Activated T-cell treated with anti-CD3 and anti-CD28 coated beads for 24 hours (primary cell): ENCODE measurements around the gene AAR2.

Experiments
- DNase-seq: peaks from one replicate; pipeline ENCODE4 v3.0.0-alpha.2; 2020; ENCODE audit warnings: low read depth

The AAR2 gene

DNA sequence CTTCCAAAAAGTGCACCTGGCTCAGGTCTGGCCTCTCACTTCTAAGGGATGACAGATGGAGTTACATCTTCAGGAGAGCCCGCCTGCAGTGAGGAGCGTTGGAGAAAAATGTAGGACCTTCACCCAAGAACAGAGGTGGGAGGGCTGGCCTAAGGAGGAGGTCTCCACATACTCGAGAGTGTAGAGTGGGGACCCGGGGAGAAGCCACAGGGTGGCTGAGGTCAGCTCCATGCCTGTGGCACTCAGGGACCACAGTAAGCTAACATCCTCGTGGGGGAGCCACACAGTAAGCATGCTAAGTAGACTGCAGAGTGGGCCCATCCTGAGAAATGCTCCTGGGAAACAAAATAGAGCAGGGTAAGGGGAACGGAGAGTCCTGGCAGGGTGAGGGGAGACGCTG lies 24.0 kb downstream of the AAR2 start:
- no peak for DNase-seq

DNA sequence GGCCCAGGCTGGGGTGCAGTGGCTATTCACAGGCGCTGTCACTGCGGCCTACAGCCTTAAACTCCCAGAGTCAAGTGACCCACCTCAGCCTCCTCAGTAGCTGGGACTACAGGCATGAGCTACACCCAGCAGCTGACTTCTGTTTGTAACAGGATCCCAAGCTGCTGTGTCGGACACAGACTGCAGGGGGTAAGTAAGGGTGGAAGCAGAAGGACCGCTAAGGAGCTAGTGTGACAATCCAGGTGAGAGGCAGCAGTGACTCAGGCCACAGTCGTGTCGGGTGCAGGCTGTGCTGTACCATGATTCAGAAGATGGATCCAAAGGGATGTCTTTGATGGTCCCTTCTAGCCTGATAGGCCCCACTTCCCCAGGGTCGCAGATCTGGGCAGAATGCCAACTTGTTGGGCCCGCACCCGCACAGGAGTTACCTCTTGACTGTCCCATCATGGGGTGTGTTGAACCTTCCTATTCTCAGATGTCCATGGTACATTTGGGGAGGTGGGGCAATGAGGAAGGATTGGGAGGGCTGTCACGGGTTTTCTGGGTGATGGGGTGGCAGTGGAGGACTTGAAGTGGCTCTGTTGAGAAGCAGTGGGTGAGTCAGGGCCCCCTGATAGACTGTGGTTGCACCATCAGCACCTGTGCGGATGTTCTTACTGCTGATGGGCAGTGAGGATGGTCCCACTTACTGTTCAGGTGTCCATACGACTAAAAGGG lies 25.3 kb downstream of the AAR2 start:
- no peak for DNase-seq

DNA sequence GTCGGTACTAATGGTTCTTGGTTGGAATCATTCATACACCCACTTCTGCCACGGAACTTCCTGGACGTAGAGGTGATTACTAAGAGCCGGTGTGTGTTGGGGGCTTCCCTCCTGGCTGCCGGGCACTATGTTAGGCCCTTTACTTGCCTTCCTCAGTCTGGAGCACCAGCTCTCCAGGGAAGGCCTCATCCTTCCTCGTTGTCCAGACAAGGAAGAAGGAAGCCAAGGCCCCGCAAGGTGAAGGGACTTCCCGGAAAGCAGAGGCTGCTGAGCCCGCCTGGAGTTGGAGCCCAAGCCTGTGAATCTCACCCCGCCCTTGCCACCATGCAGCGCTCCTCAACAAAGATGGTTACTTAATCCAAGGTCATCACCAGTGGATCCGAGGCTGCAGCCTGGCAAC lies 26.2 kb downstream of the AAR2 start:
- no peak for DNase-seq

DNA sequence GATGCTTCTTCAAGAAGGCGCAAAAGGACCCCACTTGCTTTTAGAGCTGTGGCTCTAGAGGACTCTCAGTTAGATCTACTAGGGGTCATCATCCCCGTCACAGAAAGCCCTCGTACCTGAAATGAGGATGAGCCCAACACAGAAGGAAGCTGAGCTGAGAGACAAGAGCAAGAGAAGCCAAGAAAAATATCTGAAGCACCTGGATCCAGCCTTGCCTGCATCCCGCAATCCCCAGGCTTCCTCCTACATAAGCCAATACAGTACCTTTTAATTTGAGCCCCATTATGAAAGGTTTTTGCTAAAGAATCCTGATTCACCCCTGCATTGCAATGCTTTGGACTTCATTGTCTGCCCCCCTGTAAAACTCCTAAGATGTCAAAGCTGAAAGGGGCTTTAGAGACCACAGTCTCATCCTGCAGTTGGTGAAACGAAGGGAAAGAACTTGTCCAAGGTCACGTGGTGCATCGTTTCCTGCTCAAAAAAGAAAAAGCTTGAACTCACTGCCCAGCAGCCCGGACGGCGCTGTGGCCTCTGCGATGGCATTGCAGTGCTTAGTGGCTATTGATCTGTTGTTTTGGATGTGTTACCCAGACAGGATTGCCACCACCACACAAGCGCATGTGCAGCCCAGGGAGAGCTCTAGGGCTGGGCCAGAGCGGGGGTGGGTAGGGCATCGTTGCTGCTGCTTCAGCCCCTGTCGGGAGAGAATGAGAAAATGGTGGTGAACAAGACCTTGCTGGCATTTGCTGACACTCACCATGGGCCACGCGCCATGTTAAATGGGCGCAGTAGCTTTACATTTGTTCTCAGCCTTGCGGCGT lies 28.4 kb downstream of the AAR2 start:
- DNase-seq: no peak

DNA sequence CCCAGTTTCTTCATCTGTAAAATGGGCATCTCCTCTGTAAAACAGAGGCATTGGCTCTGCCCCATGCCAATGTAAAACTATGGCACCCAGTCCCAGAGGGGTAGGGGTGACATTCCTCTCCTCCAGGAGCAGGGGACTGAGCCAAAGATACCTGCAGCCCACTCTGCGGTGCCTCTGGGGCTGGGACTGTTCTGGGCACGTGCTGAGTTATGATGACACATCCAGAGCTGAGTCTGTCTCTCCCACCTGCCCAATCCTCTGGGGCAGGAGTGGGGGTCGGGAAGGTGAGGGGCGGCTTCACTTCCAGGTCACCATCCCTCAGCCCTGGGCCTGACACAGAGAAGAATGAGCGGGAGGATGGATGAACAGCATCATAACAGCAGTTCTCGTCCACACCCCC lies 29.9 kb downstream of the AAR2 start:
- no peak for DNase-seq

DNA sequence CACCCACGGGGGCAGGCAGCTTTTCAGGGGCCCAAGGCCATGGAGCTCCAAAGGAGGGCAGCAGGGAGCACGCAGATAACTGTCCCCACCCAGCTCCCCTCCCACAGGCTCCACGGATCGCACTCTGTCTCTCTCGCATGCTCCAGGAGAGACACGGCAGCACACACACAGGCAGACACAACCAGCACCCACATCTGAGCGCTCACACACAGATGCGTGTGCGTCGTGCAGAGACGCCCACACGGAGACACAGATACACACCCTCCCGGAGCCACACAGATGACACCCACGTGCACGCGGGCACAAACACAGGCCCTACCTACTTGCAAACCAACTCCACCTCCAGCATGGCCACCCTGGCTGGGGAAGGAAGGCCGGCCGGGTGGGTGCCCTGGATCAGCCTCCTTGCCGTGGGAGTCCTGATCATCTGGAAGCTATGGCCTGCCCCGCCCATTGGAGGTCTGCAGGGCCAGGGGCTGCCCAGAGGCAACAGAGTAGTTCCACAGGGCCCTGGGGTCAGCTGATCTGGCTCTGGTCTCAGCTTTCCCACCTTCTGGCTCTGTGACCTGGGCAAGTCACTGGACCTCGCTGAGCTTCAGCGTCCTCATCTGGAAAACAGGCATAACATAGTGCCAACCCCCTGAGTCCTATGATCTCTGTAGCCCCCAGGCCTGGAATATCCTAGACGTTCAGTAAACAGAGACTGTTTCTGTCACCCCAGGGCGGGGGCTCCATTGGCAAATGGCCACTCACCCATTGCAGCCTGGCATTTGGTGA lies 31.5 kb downstream of the AAR2 start:
- DNase-seq: no peak

DNA sequence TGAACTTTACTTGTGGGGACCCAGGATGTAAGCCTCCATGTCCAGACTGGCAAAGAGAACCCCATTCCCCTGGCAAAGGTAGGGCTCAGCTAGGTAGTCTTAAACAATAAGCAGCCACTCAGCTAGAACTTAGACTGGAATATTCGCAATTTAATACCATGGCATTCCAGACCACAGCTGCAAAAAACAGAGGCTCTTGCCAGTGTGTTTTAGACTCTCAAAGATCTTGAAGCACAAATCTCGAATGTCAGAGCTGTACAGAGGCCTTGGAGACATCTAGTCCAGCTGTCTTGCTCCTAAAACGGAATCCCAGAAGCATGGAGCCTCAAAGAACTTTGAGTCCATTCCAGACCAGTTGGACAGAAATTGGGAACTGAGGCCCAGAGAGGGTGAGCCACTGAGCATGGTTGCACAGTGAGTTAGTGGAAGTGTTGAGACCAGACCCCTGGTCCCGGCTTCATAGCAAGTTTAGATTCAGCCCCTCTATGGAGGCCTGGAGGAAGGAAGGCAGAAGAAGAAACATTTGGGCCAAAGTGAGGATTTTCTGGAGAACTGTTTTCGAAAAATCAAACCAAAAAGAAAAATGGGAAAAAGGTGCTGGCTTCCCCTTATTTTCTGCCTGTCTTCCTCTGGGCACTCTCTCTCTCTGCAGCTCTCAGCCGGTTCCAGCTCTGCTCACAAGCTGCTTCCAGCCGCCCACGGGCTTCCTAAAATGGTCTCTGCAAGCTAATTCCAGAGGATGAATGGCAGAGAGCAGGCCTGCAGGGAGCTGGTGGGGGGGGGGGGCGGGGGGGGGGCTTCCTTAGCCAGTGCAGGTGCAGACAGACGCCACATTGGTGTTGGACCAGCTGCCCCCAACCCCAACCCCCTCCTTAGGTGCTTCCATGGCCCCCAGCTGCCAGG lies 32.4 kb downstream of the AAR2 start:
- no peak for DNase-seq

DNA sequence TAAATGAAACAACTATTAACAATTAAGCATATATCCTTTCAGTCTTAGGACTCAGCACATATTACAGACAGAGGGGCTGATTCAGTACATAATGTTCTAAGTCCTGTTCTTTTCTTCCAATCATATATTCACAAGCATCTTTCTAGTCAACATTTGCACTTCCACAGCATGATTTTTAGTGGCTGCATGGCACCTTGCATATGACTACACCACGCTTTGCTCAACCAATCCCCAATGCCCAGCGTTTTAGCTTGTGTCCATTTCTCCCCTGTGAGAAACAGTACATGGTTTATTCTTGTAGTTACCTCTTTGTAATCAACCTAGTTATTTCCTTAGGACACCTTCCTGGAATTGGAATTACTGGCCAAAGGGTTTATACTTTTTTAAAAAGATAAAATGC lies 33.2 kb downstream of the AAR2 start:
- DNase-seq: no peak

DNA sequence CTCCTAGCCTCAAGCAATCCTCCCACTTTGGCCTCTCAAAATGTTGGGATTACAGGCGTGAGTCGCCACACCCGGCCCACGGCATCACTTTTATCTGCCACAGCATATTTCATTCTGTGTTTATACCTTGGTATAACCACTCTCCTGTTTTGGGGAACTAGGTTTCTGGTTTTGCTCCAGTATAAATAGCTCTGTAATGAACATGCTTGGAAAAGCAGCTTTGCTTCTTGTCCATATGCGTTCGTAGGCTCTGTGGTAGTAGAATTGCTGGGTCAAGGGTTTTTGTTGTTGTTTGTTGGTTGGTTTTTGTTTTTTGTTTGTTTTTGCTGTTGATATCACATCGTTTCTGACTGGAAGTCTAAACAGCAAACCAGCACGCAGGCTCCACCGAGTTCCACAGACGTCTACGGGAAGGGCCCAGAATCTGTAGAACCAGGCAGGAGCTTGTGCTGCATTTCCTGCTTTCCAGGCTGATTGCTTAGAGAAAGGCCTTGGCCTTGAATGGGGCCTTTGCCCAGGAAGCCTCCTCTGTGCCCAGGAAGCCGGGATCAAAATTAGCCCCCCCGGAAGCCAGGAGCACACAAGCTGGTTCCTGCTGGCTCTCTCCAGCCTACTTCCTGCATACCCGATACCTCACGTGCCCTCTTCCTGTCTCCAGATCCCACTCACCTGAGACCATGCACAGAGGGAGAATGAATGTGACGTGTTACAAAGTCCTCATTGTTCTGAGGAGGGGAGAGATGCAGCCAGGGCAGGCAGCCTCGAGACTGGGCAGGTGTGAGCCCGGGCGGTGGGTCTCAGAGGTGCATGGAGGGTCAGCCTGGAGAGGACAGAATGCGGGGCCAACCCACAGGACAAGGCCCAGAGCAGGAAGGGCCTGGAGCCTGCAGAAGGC lies 34.7 kb downstream of the AAR2 start:
- no peak for DNase-seq

DNA sequence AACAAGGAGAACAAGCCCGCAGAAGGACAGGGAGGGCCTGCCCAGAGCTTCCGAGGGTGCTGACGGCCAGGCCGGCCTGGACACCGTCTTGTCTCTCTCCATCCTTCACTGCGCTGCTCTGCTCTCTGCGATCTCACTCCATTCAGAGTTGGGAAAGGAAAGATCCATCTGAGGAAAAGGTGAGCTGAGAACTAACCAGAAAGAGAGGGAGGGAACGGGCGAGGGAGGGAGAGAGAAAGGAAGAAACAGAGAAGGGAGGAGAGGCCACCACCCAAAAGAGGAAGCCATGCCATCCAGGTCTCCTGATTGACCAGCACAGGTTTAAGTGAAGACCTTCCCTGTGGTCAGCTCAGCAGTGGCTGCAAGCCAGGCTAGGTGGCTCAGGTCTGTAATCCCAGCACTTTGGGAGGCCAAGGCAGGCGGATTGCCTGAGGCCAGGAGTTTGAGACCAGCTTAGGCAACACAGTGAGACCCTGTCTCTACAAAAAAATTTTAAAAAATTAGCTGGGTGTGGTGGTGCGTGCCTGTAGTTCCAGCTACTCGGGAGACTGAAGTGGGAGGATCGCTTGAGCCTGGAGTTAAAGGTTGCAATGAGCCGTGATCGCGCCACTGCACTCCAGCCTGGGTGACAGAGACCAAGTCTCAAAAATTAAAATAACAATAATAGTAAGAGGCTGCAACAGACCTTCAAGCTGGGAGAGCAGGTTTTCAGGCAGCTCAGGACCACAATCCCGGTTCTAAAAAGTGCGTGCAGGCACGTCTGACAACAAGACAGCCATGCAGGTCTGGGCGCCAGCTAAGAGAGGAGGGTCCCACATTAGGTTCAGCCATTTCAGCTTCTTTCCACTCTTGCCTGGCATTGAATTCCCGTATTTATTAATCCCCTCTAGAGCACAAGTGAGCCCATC lies 35.6 kb downstream of the AAR2 start:
- no peak for DNase-seq

DNA sequence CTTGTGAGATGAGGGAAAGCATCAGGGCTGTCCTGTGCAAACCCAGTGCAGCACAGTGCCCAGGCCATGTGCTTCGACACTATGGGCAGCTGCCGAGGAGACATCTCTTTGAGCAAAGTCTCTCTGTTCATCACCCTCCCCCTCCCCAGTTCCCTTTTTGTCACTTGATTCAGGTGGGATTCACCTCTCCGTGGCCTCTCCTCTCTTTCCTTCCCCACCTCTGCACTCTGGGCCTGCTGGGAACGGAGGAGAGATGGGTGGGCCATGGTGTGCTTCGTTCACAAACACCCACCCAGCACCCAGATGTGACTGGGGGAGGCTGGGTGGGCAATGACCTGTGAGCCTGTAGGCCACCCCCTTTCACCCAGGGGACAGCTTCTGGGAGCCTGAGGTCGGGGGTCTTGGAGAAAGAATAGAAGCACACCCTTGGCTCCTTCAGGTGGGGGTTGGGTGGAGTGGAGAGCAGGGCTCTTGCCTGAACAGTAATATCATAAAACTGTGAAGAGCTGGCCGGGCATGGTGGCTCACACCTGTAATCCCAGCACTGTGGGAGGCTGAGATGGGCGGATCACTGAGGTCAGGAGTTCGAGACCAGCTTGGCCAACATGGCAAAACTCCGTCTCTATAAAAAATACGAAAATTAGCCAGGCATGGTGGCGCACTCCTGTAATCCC lies 36.4 kb downstream of the AAR2 start:
- no peak for DNase-seq

DNA sequence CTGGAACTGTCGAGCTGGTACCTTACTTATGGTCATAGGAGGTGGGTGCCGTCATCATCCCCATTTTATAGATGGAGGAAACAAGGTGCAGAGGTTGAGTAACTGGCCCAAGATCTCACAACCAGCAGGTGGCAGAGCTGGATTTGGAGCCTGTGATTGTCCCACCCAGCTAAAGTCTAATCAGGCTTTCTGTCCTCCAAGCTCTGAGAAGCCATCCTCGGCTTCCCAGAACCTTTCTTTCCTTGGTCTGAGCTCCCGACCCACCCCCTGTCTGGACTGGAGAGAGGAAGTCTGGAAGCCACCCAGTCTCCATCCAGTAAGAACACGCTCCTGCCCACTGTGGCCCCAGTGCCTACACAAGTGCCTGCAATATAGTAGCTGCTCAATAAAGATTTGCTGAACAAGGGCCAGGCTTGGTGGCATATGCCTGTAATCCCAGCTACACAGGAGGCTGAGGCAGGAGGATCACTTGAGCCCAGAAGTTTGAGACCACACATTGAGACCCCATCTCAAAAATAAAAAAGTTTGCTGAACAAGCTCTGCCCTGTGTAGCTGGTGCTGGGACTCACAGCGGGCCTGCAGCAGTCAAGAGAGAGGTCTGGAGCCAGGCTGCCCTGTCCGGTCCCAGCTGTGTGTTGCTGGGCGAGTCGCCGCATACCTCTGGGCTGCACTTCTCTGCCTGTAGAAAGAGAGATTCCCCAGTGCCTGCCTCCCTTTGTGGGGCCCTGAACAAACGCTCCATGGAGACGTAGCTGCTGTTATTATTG lies 37.3 kb downstream of the AAR2 start:
- DNase-seq: no peak

DNA sequence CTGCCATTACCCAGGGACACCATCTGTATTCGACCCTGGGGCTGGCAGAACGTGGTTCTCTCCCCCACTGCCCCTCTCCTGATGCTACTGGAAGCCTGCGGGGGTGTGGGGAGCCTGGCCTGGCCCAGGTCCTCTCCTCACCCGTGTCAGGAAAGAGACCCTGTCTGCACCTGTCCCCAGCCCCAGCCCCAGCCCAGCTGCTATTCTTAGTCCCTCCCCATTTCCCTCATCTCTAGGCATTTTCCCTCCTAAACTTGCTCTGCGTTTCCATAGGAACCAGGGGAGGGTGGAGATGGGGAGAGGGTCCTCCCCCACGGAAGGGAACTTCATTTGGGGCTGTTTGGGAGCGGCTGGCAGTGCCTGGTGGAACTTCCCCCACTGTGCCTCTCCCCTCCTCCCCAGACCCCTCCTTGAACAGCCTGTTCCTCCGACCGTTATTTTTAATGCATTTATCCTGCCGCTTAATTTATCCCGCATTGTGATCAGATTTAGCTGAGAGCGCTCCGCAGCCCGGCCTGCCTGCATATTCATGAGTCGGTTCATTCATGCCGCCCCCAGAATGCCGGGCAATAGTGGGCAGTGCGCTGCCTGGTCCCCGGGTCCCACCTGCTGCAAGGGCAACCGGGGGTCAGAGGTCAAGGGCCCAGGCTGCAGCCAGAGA lies 38.0 kb downstream of the AAR2 start:
- DNase-seq: no peak

DNA sequence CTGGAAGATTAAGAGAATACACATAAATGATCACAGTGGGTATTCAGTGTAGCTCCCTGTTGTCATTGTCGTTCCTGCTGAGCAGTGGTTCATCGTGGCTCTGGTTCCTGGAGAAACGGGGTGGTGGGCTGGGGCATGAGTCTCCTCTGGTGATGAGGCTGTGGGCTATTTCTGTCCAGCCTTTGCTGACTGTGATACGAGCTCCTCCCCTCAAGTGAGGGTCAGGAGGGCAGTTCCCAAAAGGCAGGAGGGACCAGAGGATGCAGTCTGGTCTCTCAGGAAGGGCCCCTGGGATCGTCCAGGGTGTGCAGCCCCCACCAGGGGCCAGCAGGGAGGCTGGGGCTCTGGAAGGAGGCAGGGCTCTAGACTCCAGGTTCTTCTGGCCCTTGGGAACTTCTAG lies 38.7 kb downstream of the AAR2 start:
- no peak for DNase-seq

DNA sequence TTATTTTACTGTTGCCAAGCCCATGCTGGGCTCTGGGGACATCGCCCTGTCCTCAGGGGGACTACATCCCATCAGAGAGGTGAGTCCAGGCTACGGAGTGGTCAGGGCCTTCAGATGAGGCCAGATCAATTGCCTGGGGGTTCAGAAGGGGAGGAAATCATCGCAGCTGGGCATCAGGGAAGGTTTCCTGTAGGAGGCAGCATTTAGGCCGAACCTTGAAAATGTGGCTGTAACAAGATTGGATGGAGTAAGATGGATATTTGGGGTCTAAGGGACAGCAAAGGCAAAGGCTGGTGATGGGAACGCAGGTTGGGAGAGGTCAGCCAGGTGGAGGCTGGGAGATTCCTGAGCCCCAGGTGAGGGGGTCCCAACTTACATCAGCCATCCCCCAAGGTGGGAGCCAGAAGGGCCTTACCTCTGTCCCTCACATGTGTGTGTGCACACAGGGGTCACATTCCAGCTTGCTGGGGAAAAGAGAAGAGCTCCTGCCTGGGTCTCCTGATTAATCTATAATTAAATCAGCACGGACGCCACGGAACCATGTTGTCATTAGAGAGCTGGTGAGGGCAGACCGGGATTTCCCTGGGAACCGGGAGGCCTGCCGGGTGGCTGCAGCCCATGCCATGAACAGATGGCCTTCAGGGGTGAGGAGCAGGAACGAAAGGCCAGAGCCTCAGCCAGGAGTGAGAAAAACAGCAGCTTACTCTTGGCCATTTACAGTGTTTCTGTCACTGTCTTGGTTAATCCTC lies 39.3 kb downstream of the AAR2 start:
- DNase-seq: no peak

DNA sequence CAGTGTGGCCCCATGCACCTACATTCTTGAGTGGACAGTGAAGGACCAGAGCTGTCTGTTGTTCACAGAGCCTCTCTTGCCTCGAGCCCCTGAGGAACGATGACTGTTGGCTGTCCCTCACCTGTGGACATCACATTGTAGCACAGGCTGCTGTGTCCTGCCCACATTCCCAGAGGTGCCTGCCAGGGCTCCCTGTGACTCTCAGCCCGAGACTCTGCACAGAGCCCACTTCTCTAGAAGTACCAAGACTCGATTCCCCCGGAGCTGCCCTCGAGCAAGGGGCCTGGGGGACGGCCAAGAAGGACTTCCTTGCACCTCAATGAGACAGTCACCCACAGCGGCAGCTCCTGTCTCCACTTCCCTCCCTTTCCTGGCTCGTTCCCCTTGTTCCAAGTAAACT lies 41.3 kb downstream of the AAR2 start:
- DNase-seq: no peak

DNA sequence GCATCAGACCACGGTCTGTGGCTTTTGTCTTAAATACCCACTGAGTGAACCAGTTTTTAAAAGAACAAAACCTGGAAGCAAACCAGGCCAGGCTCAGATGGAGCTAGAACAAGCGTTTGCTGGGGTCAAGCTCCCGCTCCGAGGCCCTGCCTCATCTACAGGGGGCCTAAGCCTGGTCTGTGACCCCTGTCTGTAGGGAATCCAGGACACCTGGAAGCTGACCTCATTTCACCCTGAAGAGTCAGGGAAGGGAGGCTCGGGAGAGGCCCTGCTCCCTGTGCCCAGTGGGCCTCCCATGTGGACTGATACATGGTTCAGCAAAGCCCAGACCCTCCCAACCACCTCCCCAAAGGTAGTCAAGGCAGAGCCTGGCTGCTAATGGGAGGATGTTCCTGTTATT lies 43.1 kb downstream of the AAR2 start:
- no peak for DNase-seq
